KBM-7 (cell line): ENCODE data around the gene STIMATE.

Experiments used
- DNase-seq: peaks from one replicate; pipeline ENCODE4 v3.0.0-alpha.2; 2015
- in situ Hi-C: fragments of 300-500 bp; cut with MboI; formaldehyde crosslinking; loops from 2 replicates; pipeline ENCODE4 v1.14.3; 2020; ENCODE audit warnings: low sequenced_read_pairs, low pct_unique_long_range_greater_than_20kb, mixed read lengths

Gene STIMATE

DNA sequence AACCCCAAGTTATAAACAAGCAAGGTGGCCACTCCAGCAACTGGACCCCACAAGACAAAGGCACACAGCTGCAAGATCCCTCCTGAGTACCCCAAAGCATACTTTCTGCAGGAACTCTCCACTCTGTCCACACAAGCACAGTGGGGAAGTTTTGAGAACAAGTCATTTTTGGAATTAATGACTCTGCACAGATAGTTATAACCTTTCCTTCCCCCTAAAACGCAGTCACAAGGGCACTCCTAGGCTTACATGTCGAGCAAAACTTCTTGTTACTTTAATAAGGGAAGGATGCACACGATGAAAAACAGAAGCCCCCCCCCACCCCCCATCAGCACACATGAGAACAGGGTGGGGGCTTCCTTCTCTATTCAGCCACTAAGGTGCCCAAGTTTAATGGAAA is 1.2 kb downstream of the STIMATE start:
- no peak for DNase-seq
- in situ Hi-C loops: no loop called here

DNA sequence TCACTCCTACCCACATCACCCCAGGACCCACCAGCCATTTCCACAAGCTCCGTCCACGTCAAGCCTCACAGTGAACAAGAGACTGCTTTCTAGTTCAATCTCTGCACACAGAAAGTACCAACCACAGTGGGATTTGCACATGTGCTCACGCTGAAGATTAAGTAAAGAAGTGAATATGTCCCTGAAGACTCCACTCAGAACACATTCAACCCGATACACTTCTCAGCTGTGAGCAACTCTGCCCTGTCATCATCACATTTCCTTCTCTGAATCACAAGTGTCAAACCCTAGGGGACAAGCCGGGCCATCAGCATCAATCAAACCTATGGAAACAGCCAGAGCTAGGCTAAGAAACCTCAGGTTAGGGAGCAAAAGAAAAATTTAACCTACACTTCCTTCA is 1.9 kb downstream of the STIMATE start:
- DNase-seq: no peak
- in situ Hi-C loops: no loop called here

DNA sequence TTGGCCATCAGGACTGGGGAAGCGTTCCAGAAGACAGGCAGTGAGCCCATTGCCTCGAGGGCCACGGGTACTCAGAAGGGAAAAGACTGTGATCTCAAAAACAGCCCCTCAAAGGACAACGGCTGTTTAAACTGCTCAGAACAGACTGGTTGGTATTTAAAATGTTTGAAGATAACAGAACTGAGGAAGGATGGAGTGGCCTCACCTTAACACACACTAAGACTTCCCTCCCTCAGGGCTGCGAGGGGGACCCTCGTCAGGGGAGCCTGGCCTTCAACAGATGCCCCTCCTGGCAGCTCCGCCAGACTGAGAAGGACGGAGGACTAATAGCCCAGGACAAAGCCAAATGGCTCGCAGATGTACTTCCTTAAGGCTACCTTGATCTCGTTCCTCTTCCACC is 2.6 kb downstream of the STIMATE start:
- in situ Hi-C loops: no loop called here
- DNase-seq: no peak

DNA sequence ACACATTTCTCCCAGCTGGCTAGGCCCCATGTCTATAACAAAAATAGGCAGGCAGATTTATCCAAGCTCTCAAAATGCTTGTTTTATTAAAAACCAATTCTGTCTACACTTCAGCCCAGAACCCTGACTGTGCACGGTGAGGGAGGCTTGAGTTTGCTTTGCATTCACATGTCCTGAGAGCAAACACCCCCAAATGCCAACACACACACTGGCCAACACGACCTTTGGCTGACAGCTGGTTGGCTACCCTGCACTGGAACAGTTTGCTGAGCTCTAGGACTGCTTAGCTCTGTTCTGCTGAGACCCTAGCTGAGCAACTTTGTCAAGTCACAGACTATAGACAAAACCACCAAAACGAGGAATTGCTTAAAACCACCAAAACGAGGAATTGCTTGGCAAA is 3.6 kb downstream of the STIMATE start:
- in situ Hi-C loops: no loop called here

DNA sequence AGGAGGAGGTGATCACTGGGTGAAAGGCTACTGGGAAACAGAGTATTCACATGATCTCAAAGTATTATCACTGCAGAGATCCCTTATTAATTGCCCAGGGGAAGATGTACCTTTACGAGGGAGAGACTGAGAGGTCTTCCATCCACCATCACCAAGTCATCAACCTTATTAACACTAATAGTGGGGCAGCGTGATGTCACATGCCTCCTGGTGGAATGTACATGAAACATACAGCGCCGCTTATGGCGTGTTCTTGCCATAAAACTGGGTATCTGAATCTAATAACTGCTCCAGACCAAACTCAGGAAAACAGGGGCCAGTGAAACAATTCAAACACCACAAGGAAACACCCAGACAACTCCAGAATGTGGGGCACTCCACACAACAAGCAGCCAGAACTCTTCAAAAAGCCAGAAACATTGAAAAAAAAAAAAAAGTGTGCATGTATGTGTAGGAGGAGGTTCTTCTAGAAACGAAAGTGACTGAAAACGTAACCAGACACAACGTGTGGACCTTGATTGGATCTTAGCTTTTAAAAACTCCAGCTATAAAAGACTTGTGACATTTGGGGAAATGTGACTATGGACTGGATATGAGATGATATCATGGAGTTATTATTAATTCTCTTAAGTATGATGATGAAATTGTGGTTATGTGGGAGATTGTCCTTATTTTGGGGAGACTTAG is 4.6 kb downstream of the STIMATE start:
- peak; percentile 77 for DNase-seq
- in situ Hi-C loops: no loop called here

More for the DNA sequence above, 3.6 kb downstream of the STIMATE start:
- DNase-seq: peak; percentile 24

DNA sequence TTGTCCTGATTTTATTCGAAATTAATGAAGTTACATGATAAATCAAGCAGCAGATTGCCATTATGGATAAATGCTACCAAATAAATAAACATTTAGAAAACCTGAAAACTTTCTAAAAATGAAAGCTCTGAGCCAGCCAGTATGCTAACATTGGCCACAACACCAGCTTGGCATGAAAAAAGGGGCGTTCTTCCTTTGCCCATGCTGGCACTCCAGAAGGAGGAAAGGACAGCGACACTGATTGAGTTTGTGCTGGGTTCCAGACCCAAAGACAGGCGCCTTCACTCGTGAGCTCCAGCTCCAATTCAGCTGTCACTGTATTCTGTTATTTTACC is 5.1 kb downstream of the STIMATE start:
- DNase-seq: no peak
- in situ Hi-C loops: no loop called here

DNA sequence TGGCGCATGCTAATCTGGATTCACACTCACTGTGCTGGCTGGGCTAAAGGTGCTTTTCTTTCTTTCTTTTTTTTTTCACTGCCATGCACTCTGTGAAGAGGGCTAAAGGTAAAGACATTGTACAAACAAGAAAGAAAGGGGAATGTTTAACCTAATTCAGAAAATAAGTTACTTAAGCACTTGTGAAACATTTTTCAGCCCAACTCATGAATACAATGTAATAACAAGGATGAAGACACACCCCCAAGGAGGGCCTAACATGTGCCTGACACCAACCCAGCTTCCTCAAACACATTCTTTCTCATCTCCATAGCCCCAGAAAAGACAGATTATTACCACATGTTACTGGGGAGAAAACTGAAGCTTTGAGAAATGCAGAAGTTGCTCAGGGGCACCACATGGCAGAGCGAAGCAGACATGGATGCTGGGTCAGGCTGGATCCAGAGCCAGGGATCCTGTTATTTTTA is 5.7 kb downstream of the STIMATE start:
- DNase-seq: peak; percentile 95

DNA sequence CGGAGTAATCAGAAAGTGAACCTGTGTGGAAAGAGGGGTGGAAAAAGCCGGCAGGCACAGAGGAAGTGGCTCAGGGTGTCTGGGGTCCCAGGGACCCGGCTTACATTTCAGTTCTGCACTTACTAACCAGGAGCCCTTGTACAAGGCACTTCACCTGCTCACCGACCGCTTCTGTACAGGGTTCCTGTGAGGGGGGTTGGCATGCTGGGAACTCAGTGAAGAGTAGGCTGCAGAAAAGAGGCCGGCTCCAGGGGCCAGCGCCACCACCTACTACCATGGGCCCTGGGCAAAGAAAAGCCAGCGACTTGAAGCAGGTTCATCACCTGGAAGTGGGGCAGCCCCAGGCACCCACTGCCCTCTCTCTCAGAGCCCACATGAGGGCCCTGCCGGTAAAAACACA is 6.2 kb downstream of the STIMATE start:
- in situ Hi-C loops: no loop called here
- no peak for DNase-seq

More for the DNA sequence above, 5.7 kb downstream of the STIMATE start:
- in situ Hi-C loops: no loop called here

DNA sequence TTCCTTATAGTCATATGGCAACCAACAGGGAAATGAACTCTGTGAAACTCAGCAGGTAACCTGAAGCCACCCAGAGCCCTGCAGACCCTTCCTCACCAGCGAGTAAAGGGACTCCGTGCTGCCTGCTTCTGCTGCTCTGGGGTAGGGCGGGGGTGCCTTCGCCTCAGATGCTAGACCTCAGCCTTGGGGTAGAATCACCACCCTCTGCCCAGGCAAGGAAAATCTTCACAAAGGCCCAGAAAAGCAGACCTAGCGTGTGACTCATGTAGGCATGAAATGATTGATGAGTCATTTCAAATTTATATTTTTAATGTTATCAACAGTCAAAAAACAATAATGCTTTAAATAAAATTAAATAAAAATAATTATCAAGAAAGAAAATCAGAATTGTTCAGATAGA is 6.6 kb downstream of the STIMATE start:
- no peak for DNase-seq
- in situ Hi-C loops: no loop called here

DNA sequence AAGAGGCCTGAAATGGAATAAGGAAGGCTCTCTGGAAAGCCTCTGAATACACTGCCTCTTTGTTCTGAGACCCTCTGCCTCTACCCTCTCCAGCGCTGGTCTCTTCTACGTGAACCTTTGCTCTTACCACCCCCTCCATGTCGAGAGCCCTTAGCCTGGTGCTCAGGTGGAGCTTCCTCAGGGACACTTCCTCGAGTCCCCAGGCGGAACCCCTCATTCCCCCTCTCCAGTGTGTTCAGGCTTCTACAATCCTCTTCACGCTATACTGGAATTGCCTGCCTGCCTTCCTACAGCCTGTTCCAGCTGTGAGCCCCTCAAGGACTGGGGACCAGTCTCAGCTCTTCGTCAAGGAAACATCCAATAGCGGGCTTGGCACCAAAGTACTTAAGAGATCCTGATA is 7.4 kb downstream of the STIMATE start:
- in situ Hi-C loops: no loop called here
- DNase-seq: no peak

DNA sequence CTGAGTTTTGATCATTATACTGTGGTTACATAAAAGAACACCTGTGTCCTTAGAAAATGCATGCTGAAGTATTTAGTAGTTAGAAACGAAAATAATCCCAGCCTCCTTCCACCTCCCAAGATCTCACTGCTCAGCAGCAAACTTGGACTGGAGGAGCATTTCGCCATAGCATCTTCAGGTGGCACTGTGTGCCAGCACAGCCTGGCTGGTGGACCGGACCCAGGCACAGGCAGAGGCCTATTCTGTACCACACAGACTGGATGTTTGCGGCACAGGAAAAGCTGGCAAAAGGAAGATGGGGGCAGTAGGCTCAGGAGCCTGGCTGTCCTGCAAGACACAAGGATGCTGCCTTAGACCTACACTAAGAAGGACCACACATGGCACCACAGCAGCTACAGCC is 10.2 kb downstream of the STIMATE start:
- in situ Hi-C loops: no loop called here
- DNase-seq: no peak

DNA sequence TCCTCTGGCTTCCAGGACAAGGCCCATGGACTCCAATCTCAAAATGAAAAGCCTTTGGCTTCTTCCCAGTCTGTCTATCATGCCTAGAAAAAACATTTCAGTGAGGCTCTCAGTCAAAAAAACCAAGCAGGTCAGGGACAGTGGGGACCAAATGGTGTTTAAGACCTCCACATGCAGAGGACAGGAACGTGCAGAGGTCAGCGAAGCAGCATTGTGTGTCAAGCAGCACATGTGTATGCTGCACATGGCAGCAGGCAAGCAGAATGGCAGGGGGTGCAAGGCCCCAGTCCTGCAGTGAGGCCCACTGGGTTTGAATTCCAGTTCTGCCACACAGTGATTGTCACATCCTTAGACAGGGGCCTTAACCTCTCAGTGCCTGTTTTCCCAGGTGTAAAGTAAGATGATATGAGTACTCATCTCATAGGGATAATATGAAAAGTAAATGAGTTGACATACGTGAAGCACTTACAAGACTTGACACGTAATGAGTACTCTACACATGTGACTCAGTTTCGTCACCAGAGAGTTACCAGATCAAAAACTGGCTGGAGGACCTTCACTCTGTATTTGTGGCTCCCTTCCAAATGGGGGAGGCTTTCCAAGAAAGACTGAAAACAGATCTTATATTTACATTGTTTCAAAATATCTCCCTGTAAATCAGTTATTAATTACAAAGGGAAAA is 11.2 kb downstream of the STIMATE start:
- no peak for DNase-seq
- in situ Hi-C loops: no loop called here

DNA sequence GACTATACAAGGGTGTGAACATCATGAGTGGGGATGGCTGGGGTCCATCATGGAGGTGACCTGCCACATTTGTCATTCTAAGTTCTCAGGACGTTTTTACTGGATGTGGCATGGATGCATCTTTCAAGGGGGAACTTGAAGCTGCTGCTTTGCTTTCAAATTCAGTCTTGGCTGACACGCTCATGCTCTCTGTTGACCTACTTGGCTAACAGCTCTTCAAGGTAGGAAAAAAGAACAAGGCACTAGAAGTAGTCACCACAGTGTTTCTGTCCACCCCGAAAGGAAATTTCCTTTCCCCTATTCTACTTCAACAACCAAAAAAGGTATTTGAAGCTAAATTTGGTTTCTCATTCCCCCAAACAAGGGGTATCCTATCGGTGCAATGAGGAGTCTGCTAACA is 15.0 kb downstream of the STIMATE start:
- in situ Hi-C loops: no loop called here
- no peak for DNase-seq

DNA sequence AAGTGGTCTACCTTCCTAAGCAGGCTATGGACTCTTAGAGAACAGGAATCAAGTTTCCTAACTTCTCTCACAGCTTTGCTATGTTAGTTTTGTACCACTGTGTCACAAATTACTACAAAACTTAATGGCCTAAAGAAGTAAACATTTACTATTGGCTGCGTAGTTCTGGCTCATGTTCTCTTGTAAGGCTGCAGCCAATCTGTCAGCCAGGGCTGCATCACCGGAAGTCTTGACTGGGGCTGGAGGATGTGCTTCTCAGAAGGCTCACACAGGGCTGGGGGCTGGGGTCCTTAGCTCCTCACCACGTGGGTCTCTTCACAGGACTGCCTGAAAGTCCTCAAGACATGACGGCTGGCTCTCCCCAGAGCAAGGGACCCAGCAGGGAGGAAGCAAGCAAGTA is 15.5 kb downstream of the STIMATE start:
- in situ Hi-C loops: no loop called here
- DNase-seq: no peak

DNA sequence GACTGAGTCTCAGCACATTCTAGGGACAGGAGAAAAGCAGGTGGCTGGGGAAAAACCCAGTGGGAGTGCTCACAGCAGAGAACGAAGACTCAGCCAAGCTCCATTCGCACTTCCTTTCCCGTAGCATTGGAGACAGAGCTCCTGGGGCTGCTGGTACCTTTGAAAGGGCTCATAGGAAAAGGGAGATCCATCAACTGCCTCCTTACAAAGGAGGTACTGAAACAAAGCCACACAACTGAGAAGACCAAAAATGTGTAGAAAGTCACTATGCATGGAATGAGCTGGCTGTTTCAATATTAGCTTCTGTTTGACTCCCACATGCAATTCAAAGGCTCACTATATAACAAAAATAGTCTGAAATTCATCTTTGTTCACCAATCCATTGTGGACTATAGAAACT is 16.9 kb downstream of the STIMATE start:
- in situ Hi-C loops: no loop called here
- DNase-seq: no peak

DNA sequence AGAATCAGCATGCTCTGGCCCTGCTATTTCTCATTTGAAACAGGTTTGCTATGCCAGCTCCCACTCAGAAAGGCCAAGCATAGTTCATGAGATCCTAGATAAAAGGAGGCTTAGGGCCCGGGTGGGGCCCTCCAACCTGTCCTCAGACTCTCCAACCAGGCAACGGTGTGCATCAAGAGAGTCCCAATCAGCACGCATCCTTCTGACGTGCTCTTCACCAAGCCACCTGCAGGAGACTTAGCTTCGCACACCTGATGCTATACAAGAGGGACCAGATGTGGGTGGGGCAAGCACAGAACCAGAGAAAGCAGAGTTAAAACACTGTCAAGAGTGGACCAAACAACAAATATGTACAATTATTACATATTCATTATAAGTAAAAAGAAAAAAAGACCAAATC is 17.3 kb downstream of the STIMATE start:
- in situ Hi-C loops: no loop called here
- no peak for DNase-seq

DNA sequence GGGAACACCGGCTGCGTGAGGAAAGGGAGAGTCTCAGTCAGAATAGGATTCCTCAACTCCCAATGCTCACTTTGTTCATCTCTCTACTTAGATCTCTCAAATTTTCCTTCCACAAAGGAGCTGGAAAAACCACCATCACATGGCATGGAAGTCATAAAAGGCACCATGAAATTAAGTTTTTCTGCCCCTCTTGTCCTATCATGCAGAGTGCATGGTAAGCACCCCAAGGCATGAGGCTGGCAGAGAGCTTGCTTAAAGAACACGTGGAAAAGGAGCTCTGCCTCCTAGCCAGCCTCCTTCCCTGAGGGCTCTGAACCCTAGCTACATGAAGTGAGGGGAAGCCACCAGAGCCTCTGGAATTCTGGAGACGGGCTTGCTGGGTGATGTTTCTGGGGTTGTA is 17.8 kb downstream of the STIMATE start:
- DNase-seq: no peak
- in situ Hi-C loops: no loop called here

DNA sequence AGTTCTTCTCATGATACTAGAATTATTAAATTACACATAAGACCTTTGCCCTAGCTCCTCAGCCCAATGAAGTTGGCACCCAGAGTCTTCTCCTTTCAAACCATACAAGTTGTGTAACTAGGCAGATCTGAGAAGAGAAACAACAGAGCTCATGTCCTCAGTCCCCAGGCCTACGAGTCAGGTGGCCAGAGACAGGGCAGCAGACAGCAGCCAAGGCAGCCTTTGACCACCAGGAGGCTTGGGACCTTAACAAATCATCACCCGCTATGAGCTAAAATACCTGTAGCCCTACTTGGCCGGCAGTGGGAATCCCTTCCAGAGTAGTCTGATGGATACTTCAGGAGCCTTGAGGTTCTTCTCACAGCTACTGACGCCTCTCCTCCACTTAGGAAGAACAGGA is 18.3 kb downstream of the STIMATE start:
- DNase-seq: no peak
- in situ Hi-C loops: no loop called here

DNA sequence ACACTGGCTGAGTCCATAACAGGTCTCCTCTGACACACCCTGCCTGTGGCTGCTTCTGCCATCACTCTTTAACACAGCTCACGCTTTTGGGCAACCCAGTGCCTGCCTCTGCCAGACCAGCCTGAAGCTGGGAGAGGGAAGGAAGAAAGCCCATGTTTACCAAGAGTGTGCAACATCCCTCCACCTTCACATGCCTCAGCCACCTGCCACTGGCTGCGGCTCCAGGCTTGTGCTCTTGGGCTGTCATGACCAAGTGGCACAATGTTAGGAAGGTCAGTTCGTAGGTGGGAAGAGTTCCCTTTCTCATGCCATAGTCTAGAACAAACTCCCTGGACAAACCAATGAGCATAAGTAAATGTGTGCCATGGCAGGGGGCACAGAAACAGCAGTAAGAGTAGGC is 20.3 kb downstream of the STIMATE start:
- no peak for DNase-seq

DNA sequence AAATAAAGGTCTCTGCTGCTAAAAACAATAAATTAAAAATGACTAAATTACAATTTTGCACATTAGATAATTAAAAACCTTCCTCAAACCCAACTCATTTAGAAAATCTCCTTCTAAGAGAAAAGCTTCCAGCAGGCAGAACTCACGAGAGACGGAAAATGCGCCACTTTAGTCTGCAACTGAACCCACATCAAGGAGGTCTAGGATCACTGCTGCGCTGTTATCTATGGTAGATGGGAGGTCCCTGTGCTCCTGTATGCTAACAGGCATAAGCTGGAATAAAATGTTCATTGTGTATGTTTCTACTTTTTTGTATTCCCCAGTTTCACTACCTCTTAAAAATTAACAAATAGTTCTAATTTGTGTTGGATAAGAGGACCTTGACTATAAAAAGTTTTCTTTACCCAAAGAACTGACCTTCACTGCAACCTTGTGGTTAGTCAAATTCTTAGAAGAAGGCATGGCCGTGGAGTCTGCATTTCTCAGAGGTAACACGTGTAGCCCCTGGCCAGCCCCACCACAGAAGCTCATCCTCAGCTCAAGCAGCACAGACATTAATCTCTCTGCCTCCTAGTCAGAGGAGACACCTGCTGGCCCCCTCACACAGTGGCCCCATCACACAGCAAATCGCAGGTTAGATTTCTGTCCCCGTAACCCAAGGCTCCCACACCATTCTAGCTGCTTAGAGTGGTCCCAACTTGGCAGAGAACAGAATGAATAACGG is 22.3 kb downstream of the STIMATE start:
- no peak for DNase-seq
- in situ Hi-C loops: no loop called here

More for the DNA sequence above, 20.3 kb downstream of the STIMATE start:
- in situ Hi-C loops: no loop called here
